ENCODE results near the gene RNF220. TPM values are rescaled to one million over a fixed set of nuclear protein-coding genes. Genes with fewer than 3 reads are reported as not detected.

RNF220 gene
- total and polyA plus RNA-seq, 9 of the 15 experiments (the other 6 are each of a cell fraction or from before 2014, with no cell fraction given): 5.1 to 117 (median 66.9) TPM

DNA sequence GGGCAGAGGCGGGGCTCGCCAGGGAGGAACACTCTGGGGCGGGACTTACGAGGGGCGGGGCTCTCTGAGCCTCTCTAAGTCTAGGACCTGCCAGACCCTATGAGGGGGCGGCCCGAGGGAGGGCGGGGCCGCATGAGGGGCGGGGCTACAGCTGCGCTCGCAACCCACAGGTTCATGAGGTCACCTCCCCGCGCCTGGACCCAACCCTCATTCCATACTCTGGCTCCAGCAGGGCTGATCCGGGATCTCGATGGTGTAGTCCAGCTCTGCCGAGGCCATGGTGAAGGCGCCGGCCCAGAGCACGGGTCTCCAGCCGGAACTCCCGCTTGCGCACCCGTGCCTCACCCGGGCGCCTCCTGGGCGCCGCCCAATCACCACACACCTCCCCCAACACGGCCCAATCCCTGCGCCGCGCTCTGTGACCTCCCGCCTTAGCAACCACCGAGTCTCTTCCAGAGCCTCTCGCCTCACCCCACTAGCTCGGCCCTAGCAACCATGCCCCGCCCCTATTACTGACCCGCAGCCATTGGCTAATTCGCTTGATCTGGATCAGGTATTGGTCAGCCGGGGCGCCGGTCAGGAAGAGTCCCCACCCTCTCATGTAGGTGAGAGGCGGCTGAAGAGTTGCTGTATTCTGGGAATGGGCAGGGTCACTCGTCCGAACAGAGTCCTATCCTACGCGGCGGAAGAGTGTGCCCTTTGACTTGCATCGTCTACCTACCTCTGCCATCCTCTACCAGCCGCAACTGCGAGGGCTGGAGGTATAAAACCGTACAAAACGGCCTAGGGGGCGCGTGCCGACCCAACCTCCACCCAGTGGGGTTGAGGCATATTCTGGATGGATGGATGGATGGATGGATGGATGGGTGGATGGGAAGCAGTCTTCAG is 269.3 kb downstream of the RNF220 start, which contains the start of the genes ARMH1 and TMEM53 (continued):
- TF ChIP-seq THAP12 (CRISPR knock-in tag; IDR thresholded peaks at IDR 0.05) (peak; percentile 83), MAFG (tag; conservative IDR thresholded peaks at IDR 0.05) (no peak), PHF8 (IDR thresholded peaks at IDR 0.05; ENCODE audit: borderline replicate concordance, low read length) (peak; percentile 83), SRF (CRISPR knock-in tag; IDR thresholded peaks at IDR 0.05) (peak in 1 of 2 experiments; percentile 78; a peak in 2 of 4 replicates), NFIC (IDR thresholded peaks at IDR 0.05) (no peak), AFF4 (CRISPR knock-in tag; IDR thresholded peaks at IDR 0.05) (no peak), CEBPG (CRISPR knock-in tag; IDR thresholded peaks at IDR 0.05) (no peak), CEBPG (tag; conservative IDR thresholded peaks at IDR 0.05 in 1 of 2, IDR thresholded peaks at IDR 0.05 in 1 of 2) (no peak), ASH1L (IDR thresholded peaks at IDR 0.05; ENCODE audit: borderline replicate concordance, low read depth, partially characterized antibody) (peak; percentile 97), KLF16 (IDR thresholded peaks at IDR 0.05) (no peak), PML (IDR thresholded peaks at IDR 0.05; ENCODE audit: low read length) (peak; percentile 41; the same call in 1 of the 2 replicates), BRF2 (IDR thresholded peaks at IDR 0.05; ENCODE audit: borderline replicate concordance, insufficient read depth, insufficient read length) (no peak), ZNF212 (CRISPR knock-in tag; IDR thresholded peaks at IDR 0.05) (no peak), GTF2E2 (tag; IDR thresholded peaks at IDR 0.05) (no peak)
- TF ChIP-seq, protein P1, sequence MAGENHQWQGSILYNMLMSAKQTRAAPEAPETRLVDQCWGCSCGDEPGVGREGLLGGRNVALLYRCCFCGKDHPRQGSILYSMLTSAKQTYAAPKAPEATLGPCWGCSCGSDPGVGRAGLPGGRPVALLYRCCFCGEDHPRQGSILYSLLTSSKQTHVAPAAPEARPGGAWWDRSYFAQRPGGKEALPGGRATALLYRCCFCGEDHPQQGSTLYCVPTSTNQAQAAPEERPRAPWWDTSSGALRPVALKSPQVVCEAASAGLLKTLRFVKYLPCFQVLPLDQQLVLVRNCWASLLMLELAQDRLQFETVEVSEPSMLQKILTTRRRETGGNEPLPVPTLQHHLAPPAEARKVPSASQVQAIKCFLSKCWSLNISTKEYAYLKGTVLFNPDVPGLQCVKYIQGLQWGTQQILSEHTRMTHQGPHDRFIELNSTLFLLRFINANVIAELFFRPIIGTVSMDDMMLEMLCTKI (IDR thresholded peaks at IDR 0.05; ENCODE audit: partially characterized antibody): no peak
- TF ChIP-seq, protein P2, sequence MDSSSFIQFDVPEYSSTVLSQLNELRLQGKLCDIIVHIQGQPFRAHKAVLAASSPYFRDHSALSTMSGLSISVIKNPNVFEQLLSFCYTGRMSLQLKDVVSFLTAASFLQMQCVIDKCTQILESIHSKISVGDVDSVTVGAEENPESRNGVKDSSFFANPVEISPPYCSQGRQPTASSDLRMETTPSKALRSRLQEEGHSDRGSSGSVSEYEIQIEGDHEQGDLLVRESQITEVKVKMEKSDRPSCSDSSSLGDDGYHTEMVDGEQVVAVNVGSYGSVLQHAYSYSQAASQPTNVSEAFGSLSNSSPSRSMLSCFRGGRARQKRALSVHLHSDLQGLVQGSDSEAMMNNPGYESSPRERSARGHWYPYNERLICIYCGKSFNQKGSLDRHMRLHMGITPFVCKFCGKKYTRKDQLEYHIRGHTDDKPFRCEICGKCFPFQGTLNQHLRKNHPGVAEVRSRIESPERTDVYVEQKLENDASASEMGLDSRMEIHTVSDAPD (CRISPR knock-in tag; IDR thresholded peaks at IDR 0.05): no peak

Measured in K562 (cell line).